HFFc6 (cell line): ENCODE data around the gene IPO8. TPM values are rescaled to one million over a fixed set of nuclear protein-coding genes. Genes with fewer than 3 reads are reported as not detected.

Source experiments
- DNase-seq: peaks from one replicate; pipeline ENCODE4 v3.0.0-alpha.2; 2018
- H3K27ac Mint-ChIP-seq: 2 replicates; pipeline ENCODE4 v1.8.0; 2020; ENCODE audit warnings: mild to moderate bottlenecking, mixed read lengths
- H3K27me3 Mint-ChIP-seq: 2 replicates; pipeline ENCODE4 v1.8.0; 2021; ENCODE audit warnings: mild to moderate bottlenecking, moderate library complexity, mixed read lengths; ENCODE audit not compliant: insufficient read depth
- H3K36me3 Mint-ChIP-seq: 2 replicates; pipeline ENCODE4 v1.8.0; 2021; ENCODE audit warnings: low read depth, mixed read lengths
- H3K4me1 Mint-ChIP-seq: 2 replicates; pipeline ENCODE4 v1.8.0; 2020; ENCODE audit warnings: low read depth, mixed read lengths
- H3K4me3 Mint-ChIP-seq: 2 replicates; pipeline ENCODE4 v1.8.0; 2020; ENCODE audit warnings: mild to moderate bottlenecking, moderate library complexity, mixed read lengths
- H3K9me3 Mint-ChIP-seq: 2 replicates; pipeline ENCODE4 v1.8.0; 2020; ENCODE audit warnings: mild to moderate bottlenecking, mixed read lengths
- CTCF ChIP-seq: fragments of 200-600 bp; sonication (generic); IDR thresholded peaks from 2 replicates; pipeline ENCODE4 v1.5.0; 2021; ENCODE audit warnings: antibody characterized with exemption, mild to moderate bottlenecking
- total RNA-seq, 6 experiments: library from RNA; stranded (reverse); fragmentation: NEBNext Ultra II Directional; extraction: Animal tissue kit (Norgen Biotek cat#: 25700); gene quantifications; 2 replicates in 1 of 6; 3 replicates in 5 of 6; pipeline ENCODE4 v1.2.3, GENCODE V29; 2021

The IPO8 gene
- total RNA-seq, 6 experiments from 2014 or later: 44.4 to 53.3 (median 44.7) TPM

- DNase-seq: no peak
- Mint-ChIP-seq H3K27me3 (no peaks in the 10 kb centered on the region), H3K27ac (no peak overlapping the region), H3K4me1 (no peaks in the 10 kb centered on the region), H3K36me3 (0 out of 2 replicates have a peak, but pooled peaks cover 6% of the 10 kb centered on the region), H3K4me3 (no peak overlapping the region), H3K9me3 (no peaks in the 10 kb centered on the region)
- no peak for TF ChIP-seq CTCF
These were observed 43.5 kb downstream of the IPO8 start for GRCh38 chr12:30652034-30652696.

GRCh38 chr12:30646821-30647220 is 48.8 kb downstream of the IPO8 start:
- Mint-ChIP-seq H3K9me3 (no peaks in the 10 kb centered on the region), H3K27me3 (no peaks in the 10 kb centered on the region), H3K4me3 (no peak overlapping the region), H3K27ac (no peak overlapping the region), H3K36me3 (peaks cover 9% of the 10 kb centered on the region; the same call in 1 of the 2 replicates), H3K4me1 (peaks cover 10% of the 10 kb centered on the region; the same call in 1 of the 2 replicates)
- DNase-seq: no peak
- TF ChIP-seq CTCF: no peak

- no peaks in the 10 kb centered on the region for H3K9me3 Mint-ChIP-seq
- TF ChIP-seq CTCF: no peak
- H3K27me3 Mint-ChIP-seq: no peaks in the 10 kb centered on the region
- no peak overlapping the region for H3K27ac Mint-ChIP-seq
- no peak overlapping the region for H3K4me3 Mint-ChIP-seq
- H3K36me3 Mint-ChIP-seq: peaks cover 14% of the 10 kb centered on the region; the same call in 1 of the 2 replicates
- peaks cover 10% of the 10 kb centered on the region; the same call in 1 of the 2 replicates for H3K4me1 Mint-ChIP-seq
- no peak for DNase-seq
These were observed 52.3 kb downstream of the IPO8 start for GRCh38 chr12:30643366-30643765.

DNA sequence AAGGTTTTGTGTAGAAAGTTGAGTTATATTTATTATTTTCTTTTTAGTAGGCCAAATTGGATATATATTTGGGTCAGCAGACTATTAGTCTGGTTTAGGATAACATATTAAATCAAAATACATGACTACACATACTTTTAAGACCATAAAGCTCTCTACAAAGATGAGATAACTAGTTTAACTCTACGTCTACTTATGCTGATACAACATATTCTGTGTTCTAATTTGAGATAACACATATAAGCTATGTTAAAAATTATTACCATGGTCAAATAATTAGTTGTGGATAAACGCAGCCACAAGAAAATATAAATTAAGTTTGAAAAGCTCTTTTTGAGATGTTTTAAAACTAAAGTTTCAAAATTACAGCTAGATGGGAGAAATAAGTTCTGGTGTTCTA is 55.3 kb downstream of the IPO8 start:
- Mint-ChIP-seq H3K9me3 (no peaks in the 10 kb centered on the region), H3K4me3 (no peak overlapping the region), H3K36me3 (peaks cover 22% of the 10 kb centered on the region), H3K27me3 (no peaks in the 10 kb centered on the region), H3K4me1 (peaks cover 20% of the 10 kb centered on the region), H3K27ac (no peak overlapping the region)
- no peak for TF ChIP-seq CTCF
- DNase-seq: no peak

DNA sequence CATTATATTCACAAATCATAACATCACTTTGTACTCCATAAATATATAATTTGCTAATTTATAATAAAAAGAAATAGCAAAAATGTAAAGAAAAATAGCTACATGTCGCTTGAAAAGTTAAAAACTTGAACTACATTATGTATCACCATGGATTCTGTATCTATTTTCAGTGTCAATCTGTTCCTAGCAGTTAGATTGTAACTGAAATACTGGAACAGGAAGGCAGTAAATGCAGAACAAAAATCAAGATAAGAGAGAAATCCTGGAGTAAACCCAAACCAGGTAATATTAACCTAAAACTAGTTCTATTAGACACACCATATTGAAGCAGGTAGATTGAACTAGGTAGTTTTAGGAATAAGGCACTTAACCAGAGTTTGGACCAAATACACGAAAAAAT is 60.3 kb downstream of the IPO8 start:
- no peaks in the 10 kb centered on the region for H3K27me3 Mint-ChIP-seq
- peaks cover 12% of the 10 kb centered on the region for H3K36me3 Mint-ChIP-seq
- no peak overlapping the region for H3K27ac Mint-ChIP-seq
- H3K4me1 Mint-ChIP-seq: peaks cover 10% of the 10 kb centered on the region
- H3K4me3 Mint-ChIP-seq: no peak overlapping the region
- TF ChIP-seq CTCF: no peak
- DNase-seq: no peak
- no peaks in the 10 kb centered on the region for H3K9me3 Mint-ChIP-seq
